Hepatocyte (in vitro differentiated cells): ENCODE results near the gene GPR18.

Source experiments
- EZH2 ChIP-seq: fragments of 200-600 bp; sonication (generic); IDR thresholded peaks from 2 replicates; pipeline ENCODE4 v1.6.1; 2016; ENCODE audit warnings: antibody characterized with exemption, mild to moderate bottlenecking, borderline replicate concordance
- TF ChIP-seq, protein P1 (sequence below): fragments of 200-600 bp; sonication (generic); IDR thresholded peaks from 2 replicates; pipeline ENCODE4 v1.5.1; 2016; ENCODE audit warnings: antibody characterized with exemption, mild to moderate bottlenecking; ENCODE audit not compliant: poor library complexity

DNA sequence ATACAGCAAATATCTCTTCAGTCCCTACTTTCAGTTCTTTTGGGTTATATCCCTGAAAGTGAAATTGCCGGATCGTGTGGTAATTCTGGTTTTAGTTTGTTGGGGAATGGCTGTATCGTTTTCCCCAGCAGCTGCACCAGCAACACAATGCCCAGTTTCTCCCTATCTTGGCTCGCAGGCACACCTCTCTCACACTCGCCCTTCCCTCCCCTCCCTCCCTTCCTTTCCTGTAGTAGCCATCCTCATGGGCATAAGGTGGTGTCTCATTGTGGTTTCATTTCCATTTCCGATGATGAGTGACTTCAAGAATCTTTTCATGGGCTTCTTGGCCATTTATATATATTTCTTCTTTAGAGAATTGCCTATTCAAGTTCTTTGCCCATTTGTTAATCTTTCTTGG, 8.6 kb upstream of the GPR18 start:
- TF ChIP-seq, protein P1, sequence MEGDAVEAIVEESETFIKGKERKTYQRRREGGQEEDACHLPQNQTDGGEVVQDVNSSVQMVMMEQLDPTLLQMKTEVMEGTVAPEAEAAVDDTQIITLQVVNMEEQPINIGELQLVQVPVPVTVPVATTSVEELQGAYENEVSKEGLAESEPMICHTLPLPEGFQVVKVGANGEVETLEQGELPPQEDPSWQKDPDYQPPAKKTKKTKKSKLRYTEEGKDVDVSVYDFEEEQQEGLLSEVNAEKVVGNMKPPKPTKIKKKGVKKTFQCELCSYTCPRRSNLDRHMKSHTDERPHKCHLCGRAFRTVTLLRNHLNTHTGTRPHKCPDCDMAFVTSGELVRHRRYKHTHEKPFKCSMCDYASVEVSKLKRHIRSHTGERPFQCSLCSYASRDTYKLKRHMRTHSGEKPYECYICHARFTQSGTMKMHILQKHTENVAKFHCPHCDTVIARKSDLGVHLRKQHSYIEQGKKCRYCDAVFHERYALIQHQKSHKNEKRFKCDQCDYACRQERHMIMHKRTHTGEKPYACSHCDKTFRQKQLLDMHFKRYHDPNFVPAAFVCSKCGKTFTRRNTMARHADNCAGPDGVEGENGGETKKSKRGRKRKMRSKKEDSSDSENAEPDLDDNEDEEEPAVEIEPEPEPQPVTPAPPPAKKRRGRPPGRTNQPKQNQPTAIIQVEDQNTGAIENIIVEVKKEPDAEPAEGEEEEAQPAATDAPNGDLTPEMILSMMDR: no peak
- TF ChIP-seq EZH2: no peak
